Brain pericyte (primary cell): ENCODE measurements around the gene SC5D.

ENCODE experiments used
- DNase-seq: peaks from one replicate; pipeline ENCODE4 v3.0.0-alpha.2; 2012; ENCODE audit warnings: low read depth, low spot score

SC5D gene

GRCh38 chr11:121328967-121329679, 36.6 kb downstream of the SC5D start:
- no peak for DNase-seq

DNA sequence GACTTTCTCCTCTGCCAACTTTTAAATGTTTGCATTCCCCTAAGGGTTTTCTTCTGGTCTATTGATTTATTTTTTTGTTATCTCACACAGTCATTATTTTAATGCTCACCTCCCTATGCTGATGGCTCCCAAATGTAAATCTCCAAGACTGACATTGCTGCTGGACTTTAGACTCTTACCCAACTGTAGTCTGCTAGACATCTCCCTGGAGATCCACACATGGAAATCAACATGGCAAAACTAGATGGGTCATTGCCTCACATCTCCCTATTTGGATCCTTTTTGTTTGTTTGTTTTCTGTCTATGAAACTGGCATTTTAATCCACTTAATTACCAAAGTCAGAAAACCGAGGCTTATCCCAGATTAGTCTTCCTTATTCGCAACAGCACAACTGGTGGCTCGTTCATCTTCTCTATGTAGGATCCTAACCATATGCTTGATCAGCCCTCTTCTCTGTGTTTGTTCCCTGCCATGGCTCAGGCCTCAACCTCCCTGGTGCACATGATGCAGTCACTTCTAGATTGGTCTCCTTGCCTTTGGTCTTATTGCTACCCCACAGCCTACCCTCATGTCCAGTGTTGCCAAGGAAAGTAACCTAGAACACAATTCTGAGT, 37.3 kb downstream of the SC5D start:
- no peak for DNase-seq

DNA sequence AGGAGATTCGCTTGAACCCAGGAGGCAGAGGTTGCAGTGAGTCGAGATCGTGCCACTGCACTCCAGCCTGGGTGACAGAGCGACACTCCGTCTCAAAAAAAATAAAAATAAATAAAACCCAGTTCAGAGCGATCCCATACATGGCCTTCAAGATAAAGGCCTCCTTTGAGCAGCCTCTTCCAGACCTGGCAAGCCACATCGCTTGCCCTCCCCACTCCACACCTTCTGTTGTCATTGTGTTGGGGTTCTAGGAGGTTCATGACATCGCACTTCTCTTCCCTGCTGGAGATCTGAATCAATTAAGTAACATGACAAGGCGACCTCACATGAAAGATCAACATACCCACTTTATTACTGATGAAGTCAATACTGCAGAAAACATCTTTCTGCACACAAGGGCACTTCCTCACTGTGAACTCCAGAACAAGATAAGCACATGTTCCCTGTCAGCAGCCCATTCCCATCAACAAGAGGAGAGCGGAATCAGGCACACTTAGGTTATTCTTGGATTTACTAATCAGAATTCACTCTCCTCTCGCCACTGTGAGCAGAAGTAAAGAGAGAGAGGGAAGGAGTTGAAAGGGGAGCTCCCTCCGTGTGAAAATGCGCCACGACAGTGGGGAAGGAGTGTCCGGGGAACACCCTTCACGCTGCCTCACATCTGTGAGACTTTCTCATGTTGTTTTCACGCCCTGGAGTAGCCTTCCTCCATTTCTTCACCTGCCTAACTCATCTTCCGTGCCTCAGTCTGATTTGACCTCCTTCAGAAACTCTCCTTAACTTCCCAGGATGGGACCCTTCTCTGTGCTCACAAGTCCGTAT, 38.3 kb downstream of the SC5D start:
- no peak for DNase-seq

DNA sequence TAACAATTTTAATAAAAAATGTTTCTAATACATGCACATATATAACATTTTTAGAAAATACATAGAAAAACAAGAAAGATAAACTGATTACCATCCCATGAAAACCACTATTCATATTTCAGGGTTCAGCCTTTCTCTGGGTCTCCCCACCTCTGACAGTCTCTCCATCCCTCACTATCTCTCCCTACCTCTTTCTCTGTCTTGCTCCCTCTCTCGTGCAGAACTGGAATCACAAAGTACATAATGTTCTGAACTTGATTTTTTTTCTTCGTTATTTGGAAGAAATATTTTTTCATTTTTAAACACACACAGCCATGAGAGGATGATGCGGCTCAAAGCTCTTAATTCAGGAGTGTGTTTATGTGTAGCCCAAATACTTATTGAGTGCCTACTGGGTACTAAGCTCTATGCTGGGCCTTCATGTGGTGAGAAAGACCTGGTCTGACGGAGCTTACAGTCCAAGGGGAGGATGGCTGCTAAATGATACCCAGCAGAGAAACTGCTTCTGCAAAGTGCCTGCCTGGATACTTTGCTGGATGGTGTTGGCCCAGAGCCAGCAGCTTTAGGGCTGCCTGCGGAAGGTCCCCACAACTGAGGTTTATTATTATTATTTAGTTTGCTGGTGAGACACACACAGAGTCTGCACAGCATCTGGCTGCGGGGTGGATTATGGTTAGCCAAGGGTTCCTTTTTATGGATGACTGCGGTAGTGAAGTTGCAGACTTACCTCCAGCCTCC, 42.6 kb downstream of the SC5D start:
- DNase-seq = no peak

DNA sequence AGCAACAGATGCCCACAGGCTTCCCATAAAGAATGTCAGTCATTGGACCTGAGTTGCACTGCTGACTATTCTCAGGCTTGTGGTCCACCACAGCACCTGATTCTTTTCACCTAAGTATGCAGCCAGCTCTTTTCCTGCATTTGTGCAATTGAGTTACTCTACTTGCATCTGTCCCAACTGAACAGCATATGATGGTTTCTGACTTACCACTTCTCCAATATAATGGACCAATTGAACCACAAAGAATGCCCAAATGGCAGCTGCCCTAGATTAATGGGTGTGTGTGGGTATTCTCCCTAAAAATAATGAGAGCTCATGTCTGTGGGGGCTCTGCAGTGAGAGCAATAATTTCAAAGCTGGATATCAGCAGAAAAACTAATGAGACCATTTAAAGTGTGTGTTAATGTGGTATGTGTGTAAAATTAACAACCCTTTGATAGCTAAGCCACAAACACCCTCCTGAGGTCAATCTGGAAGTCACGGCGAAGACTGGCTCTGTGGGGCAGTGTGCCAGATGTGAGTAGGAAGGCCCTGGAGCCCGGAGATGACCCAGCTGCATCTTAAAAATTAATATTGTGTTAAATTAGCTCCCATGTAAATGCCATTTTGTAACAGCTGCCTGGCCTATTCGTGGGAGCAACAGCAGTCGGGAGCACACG, 43.8 kb downstream of the SC5D start:
- no peak for DNase-seq

GRCh38 chr11:121337078-121337477, 44.5 kb downstream of the SC5D start:
- no peak for DNase-seq

DNA sequence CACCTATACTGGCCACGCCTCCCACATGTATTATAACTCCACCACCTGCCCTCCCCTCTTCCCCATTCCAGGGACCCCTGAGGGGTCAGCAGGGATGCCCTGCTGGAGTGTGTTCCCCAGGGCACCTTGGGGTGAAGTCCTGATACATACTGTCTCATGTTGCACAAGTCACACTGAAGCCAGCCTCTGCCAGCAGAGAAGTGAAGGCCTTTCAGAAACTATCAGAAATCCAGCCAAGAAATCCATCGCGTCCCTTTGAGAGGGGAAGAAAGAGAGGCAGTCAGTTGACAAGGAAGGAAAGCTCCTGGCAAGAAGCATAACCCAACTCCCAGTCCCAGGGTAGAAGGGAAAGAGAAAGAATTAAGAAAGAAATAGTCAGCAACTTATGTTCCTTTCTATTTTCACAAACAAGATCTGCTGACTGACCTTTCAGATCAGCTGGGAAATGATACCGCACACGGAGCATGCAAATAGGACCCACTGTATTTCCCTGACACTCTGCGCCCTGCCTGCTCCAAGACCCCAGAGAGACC, 45.2 kb downstream of the SC5D start:
- DNase-seq = no peak

- DNase-seq = no peak
These were observed 46.0 kb downstream of the SC5D start for GRCh38 chr11:121338536-121338935.

DNA sequence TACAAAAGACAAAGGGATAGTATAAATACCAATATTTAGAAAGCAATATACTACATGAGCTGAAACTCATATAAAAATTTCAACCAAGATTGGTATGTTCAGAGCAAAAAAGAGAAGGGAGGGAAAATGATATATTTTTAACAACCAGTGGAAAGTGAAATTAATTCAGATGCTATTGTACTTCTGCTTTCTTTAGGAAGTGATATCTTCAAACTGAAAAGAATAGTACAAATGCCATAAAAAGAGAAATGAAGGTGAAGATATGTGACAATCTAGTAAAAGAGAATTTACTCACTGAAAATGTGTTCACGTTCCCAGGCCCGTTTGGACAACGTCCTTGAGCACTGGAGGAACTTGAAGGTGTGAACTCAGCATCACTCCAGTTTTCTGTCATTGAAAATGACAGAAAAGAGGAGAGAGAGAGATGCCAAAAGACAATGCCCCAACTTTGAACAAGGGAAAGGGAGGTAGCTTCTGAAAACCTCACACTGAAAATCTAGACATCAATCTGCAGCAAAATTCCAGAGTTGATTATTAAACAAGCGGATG, 47.5 kb downstream of the SC5D start:
- no peak for DNase-seq

- DNase-seq = no peak
These were observed 49.0 kb downstream of the SC5D start for GRCh38 chr11:121341609-121342008.

DNA sequence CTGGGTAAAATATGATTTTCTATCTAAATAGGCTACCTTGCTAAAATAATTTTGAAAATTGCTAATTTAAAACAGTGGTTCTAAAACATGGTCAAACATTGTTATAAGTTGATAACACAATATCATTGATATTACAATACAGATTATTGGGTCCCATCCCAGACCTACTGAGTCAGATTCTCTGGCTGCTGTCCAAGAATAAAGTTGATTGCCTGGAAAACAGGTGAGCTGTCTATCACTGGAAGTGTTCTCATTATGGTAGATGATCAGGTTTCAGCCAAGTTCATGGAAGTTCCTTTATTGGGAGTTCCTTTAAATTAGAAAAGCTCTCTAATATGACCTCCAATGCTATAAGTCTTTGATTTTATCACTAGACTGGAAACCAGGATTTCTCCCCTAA, 52.3 kb downstream of the SC5D start:
- DNase-seq = no peak

DNA sequence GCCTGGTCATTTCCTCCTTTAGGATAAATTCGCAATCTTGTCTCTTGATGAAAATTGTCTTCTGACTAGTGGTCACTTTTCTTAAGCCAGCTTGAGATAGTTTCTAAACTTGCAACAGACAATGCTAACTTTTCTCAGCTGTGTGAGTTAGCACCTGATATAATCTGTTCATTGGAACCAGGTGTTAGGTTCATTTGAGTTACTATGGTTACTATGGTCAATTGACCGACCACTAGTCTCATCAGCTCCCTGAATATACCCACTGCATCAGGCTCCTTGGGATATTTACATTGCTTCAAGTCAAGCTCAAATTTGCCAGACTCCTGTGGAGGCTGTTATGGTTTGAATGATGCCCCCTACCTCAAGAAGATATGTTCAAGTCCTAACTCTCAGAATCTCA, 54.5 kb downstream of the SC5D start:
- no peak for DNase-seq

GRCh38 chr11:121347813-121348212, 55.2 kb downstream of the SC5D start:
- no peak for DNase-seq

DNA sequence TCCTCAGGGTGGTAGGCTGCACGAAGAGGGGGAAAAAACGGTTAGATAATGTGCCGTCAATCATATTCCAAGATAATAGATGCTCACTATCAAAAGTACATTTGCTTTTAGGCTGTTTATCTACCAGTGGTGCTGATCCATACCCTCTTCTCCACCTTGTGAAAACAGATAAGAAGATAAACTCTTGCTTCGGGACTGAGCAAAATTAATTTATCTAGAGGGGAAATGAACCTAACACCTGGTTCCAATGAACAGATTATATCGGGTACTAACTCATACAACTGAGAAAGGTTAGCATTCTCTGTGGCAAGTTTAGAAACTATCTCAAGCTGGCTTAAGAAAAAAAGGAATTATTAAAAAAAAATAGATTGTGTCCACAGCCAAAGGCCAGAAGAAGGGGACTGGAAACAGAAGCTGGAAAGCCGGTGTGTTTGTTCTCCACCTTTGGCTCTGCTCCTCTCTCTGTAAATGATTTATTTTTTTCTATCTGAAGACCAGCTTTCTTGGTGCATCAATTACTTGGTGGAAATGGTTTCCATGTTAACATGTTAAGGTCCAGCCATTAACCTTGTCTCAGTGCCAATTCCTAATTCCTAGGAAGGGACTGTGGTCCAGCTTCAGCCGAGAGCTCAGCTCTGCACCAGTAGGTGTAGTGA, 55.8 kb downstream of the SC5D start:
- no peak for DNase-seq

DNA sequence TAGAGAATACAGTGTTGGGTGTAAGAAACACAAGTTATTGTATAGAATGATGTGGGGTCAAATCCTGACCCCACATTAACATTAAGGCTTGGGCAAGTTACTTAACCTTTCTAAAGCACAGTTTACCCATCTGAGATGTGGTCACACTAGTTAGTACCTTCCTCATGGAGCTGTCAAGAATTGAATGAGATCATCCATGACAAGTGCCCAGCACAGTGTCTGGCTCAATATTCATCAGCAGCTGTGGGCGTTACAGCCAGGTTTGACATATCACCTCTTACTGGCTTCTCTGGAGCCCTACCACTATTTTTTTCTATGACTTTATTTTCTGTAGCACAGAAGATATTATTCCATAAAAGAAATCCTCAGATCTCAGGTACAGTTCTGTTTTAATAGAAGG, 57.2 kb downstream of the SC5D start:
- DNase-seq = no peak

DNA sequence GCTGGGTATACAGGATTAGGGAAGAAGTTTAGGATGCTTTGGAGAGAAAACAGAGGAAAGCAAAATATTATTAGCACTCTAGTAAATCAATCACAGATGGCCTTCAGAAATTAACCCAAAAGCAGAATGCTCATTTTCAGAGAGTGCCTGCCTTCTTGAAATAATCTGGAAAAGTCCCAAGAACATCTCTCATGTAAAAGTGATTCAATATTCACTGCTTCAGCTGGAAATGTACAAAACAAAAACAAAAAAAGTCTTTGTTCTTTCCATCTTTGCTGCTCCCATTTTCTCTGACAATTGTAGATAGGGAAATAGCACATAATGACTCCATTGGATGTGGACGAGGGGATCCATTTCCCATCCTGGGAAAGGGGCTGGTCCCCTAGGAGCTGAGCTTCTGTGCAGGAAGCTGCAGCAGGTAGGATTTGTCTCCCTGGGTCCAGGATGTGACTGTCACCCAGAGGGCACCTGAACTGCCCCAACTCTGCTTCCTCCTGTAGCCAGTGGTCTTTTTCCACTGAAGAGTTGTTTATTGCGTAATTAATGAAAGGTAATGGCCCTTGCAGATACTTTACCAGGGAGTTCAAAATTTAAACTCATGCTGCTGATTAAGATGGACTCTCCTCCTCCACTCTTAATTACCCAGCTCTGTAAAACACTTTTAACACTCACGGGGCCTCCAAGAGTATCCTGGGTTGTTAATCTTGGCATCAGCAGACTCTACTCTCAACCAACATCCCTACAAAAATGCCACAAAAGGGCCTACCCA, 57.9 kb downstream of the SC5D start:
- DNase-seq = no peak

- DNase-seq = no peak
These were observed 58.6 kb downstream of the SC5D start for GRCh38 chr11:121351083-121351630.

DNA sequence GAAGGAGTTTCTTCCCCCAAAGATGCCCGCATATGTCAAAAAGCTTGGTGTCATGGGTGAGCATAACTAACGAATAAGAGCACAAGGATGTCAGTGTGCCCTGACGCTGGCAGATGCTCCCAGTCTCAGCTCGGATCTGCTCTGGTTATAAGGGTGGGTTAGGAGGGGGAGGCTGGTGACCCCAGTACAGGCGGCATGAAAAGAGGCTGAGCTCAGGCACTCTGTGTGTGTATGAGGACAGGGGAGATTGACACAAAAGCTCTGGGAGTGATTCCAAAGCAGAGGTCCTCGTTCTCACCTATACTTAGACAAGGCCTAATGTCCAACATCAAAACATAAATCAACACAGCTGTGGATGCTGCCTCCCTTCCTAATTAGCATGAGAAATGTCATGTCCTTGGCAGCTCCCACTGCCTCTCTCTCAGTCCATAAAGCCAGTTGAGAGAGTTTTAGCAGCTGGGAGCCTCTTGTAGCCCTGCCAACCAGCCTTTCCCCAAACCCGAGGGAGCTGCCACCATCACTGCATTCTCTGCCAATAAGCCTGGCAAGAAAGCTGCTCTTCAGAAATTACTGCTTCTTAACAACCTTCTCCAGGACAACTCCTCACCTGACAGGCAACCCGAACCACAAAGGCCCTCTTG, 59.8 kb downstream of the SC5D start:
- no peak for DNase-seq

DNA sequence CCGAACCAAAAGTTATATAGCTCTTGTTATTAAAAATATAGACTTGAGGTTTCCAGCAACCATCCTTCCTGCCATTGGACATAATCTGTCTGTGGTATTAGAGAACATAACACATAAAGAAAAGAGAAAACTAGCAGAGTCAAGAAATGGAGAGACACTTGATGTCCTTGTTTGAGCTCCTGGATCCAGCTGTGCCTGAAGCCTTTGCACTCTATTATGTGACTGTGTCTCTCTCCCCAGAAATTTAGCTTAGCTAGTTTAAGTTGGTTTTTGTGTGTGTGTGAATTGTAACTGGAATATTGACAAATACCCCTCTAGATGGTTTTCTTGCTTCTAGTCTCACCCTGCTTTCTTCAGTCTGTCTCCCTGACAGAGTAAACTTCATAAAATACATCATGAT, 61.6 kb downstream of the SC5D start:
- no peak for DNase-seq
